Karpas-422 (cell line): Measurements from ENCODE around the gene TMEM259. TPM values are rescaled to one million over a fixed set of nuclear protein-coding genes. Genes with fewer than 3 reads are reported as not detected.

Experiments used
- small RNA-seq: library from RNA; depleted of rRNA; stranded (forward); fragments of <200 nt; gene quantifications from one replicate; pipeline ENCODE3, GENCODE V24; 2014
- total RNA-seq: library from RNA; depleted of rRNA; stranded (reverse); fragments of >200 nt; shearing (Covaris generic); gene quantifications from 2 replicates; pipeline ENCODE4 v1.2.3, GENCODE V29; 2014; ENCODE audit warnings: low replicate concordance; rRNA removed

The TMEM259 gene
- total RNA-seq, 1 experiment from 2014 or later: 133 TPM

Small RNAs within 50 kb of the gene (small RNA-seq; reads per million reads assigned to genes)
- 0.91 reads per million, percentile 27 among the genes with 10 or more reads in this experiment for gene RNU6-2

Other genes starting within 250 kb of the TMEM259 start
- 170 and 172 TPM in 2 replicates for gene PTBP1, start 223.7 kb downstream of the TMEM259 start, total RNA-seq
- gene PLPPR3, start 199.2 kb downstream of the TMEM259 start, total RNA-seq: not detected in 2 replicates
- not detected in 2 replicates for gene AZU1, start 193.3 kb downstream of the TMEM259 start, total RNA-seq
- gene PRTN3, start 180.1 kb downstream of the TMEM259 start, total RNA-seq: not detected in 2 replicates
- not detected in 2 replicates for gene ELANE, start 168.8 kb downstream of the TMEM259 start, total RNA-seq
- 1.5 and 6.9 TPM in 2 replicates for gene CFD, start 161.5 kb downstream of the TMEM259 start, total RNA-seq
- gene MED16, start 127.9 kb downstream of the TMEM259 start, total RNA-seq: 10.8 and 14.1 TPM in 2 replicates
- gene RNU6-9, start 127.6 kb downstream of the TMEM259 start, total RNA-seq: not detected in 2 replicates
- gene R3HDM4, start 107.9 kb downstream of the TMEM259 start, total RNA-seq: 41.9 and 43.8 TPM in 2 replicates
- not detected in 2 replicates for gene KISS1R, start 103.8 kb downstream of the TMEM259 start, total RNA-seq
- 2.0 and 4.6 TPM in 2 replicates for gene ARID3A, start 95.1 kb downstream of the TMEM259 start, total RNA-seq
- gene WDR18, start 36.8 kb downstream of the TMEM259 start, total RNA-seq: 41.1 and 87.2 TPM in 2 replicates
- 1.4 TPM in 1 of 2 replicates, not detected in the other for gene GRIN3B, start 20.7 kb downstream of the TMEM259 start, total RNA-seq
- gene RNU6-2, start 399 bp upstream of the TMEM259 start, total RNA-seq: not detected in 2 replicates
- gene CNN2, start 5.5 kb upstream of the TMEM259 start, total RNA-seq: 88.6 and 97.9 TPM in 2 replicates
- 23.8 and 31.7 TPM in 2 replicates for gene ABCA7, start 19.0 kb upstream of the TMEM259 start, total RNA-seq
- 31.5 and 114 TPM in 2 replicates for gene ARHGAP45, start 46.0 kb upstream of the TMEM259 start, total RNA-seq
- gene POLR2E, start 74.3 kb upstream of the TMEM259 start, total RNA-seq: 117 and 222 TPM in 2 replicates
- gene GPX4, start 82.9 kb upstream of the TMEM259 start, total RNA-seq: 286 and 423 TPM in 2 replicates
- gene SBNO2, start 153.1 kb upstream of the TMEM259 start, total RNA-seq: 7.9 and 17.1 TPM in 2 replicates
- 40.3 and 102 TPM in 2 replicates for gene STK11, start 184.7 kb upstream of the TMEM259 start, total RNA-seq
- 1.6 and 4.1 TPM in 2 replicates for gene CBARP, start 216.9 kb upstream of the TMEM259 start, total RNA-seq
- gene ATP5F1D, start 220.6 kb upstream of the TMEM259 start, total RNA-seq: 64.3 and 110 TPM in 2 replicates
- gene MIDN, start 227.5 kb upstream of the TMEM259 start, total RNA-seq: 21.4 and 40.5 TPM in 2 replicates
- gene CIRBP, start 248.2 kb upstream of the TMEM259 start, total RNA-seq: 141 and 291 TPM in 2 replicates